Epithelial cell of proximal tubule (primary cell): ENCODE results near the gene HIVEP3. TPM values are rescaled to one million over a fixed set of nuclear protein-coding genes. Genes with fewer than 3 reads are reported as not detected.

ENCODE experiments used
- DNase-seq: peaks from one replicate; pipeline ENCODE4 v3.0.0-alpha.2; 2011; ENCODE audit warnings: low read depth
- H3K4me3 ChIP-seq: 2 replicates; pipeline ENCODE4 v1.5.1; 2011; ENCODE audit warnings: low read depth, mild to moderate bottlenecking, low read length
- CTCF ChIP-seq: conservative IDR thresholded peaks from 2 replicates; pipeline ENCODE4 v1.5.1; 2012; ENCODE audit warnings: low read depth, mild to moderate bottlenecking, low read length
- total RNA-seq: library from RNA; depleted of rRNA; stranded (reverse); fragments of >200 nt; gene quantifications from 2 replicates; pipeline ENCODE4 v1.2.3, GENCODE V29; 2015

Gene HIVEP3
- total RNA-seq, 1 donor from 2014 or later, result 3.9 TPM

GRCh38 chr1:41503538-41504113, 415.1 kb downstream of the HIVEP3 start:
- no peak for DNase-seq
- TF ChIP-seq CTCF, result no peak
- no peak overlapping the region for H3K4me3 ChIP-seq

GRCh38 chr1:41502912-41503311, 415.8 kb downstream of the HIVEP3 start:
- no peak for TF ChIP-seq CTCF
- H3K4me3 ChIP-seq, result no peak overlapping the region
- DNase-seq, result no peak

GRCh38 chr1:41501581-41501980, 417.1 kb downstream of the HIVEP3 start:
- no peak for TF ChIP-seq CTCF
- H3K4me3 ChIP-seq, result no peak overlapping the region
- DNase-seq, result no peak

GRCh38 chr1:41500781-41501518, 417.8 kb downstream of the HIVEP3 start:
- H3K4me3 ChIP-seq, result no peak overlapping the region
- TF ChIP-seq CTCF, result no peak
- no peak for DNase-seq

- no peak overlapping the region for H3K4me3 ChIP-seq
- TF ChIP-seq CTCF, result no peak
- DNase-seq, result no peak
These were observed 418.3 kb downstream of the HIVEP3 start for GRCh38 chr1:41500378-41500777.

- no peak for TF ChIP-seq CTCF
- H3K4me3 ChIP-seq, result no peak overlapping the region
- DNase-seq, result no peak
These were observed 419.1 kb downstream of the HIVEP3 start for GRCh38 chr1:41499591-41499990.

GRCh38 chr1:41498804-41499203, 419.9 kb downstream of the HIVEP3 start:
- DNase-seq, result no peak
- no peak for TF ChIP-seq CTCF
- no peak overlapping the region for H3K4me3 ChIP-seq
